NCI-H2081 (cell line): ENCODE results near the gene MICAL3.

Experiments
- DNase-seq, 2 experiments: peaks; one replicate each; lab custom pipeline; 2025; lab: John Stamatoyannopoulos, UW

MICAL3 gene

DNA sequence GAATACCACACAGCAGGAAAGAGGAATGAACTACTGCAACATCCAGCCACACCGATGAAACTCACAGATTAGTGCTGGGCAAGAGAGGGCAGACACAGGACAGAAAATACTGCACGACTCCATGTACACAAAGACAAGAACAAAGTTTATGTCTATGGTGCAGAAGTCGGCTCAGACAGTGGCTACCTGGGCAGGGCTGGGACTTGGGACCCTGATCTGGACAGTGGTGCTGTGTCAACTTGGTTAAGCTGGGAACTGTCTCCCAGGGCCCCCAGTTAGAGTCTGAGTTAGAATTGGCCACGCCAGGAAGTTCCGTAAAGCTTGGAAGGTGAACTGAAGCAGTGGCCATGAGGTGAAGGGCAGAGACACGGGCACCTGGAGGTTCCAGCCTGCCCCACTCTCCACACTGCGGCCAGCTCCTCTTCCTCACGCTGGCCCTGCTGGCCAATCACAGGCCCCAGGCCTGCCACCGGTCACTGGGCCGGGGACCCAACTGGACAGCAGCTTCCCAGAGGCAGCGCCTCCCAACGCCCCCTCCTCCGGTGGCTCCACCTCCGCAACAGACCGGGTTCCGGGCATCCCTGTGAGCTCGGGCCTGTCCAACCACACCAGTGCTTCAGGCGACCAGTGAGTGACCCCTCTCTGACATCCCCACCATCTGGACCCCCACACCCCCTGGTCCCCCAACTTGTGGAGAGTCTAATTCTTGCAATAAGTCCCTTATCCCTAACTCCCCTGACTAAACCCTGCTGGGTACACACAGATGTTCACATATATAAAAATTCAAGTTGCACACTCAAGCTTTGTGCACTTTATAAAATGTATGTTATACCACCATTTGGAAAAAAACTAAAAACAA, 93.7 kb downstream of the MICAL3 start:
- no peak for DNase-seq

DNA sequence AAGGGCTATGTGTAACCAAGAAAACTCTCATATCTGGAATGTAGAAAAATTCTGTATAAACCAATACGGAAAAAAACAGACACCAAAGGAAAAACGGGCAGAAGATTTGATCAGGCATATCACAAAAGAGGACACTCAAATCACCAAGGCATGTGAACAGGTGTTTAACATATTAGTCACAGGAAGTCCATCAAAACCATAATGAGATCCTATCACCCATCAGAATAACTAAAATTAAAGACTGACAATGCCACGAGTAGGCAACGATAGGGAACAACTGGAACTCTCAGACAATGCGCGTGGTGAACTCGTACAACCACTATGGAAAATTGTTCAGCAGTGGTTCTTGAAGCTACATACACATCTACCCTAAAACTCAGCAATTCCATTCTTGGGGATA, 94.5 kb downstream of the MICAL3 start:
- no peak for DNase-seq

DNA sequence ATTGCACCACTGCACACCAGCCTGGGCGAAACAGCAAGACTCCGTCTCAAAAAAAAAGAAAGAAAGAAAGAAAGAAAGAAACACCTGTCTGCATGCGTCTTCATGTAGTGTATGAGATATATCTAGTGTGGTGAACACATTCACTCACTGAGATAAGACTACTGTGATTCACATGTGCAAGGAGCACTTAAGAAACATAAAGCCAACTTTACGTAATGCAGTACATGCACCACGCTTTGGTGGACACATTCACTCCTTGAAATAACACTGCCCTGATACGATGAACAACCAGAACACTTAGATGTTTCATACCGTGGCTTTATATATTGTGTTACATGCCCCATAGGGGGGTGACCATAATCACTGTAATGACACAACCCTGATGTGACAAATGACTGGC, 96.0 kb downstream of the MICAL3 start:
- no peak for DNase-seq

DNA sequence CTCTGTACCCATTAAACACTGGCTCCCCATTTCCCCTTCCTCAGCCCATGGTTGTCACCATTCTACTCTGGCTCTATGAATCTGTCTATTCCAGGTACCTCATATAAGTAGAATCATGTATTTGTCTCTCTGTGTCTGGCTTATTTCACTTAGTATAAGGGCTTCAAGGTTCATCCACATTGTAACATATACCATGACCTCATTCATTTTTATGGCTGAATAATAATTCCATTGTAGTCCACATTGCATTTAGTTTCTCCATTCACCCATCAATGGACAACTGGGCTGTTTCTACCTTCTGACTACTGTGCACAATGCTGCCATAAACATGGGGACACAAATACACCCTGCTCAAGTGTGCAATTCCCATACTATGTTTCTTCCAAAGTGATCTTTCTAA, 97.3 kb downstream of the MICAL3 start:
- DNase-seq, result no peak

DNA sequence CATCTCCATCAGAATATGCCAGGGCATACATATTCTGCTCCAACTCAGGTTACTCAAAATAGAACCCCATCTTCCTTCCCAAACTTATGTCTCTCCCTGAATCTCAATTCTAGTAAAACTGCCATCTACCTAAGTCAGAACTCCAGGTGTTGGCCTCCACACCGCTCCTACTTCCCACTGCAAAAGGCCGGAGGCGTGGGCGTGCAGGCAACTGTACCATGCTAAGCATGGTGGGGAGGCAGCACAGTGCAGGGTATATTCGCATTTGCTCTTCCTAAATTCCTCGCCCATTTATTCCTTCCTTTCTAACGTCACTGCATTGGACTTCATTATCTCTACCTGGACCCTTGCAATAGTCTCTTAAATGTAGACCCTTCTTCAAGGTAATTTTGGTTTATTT, 97.8 kb downstream of the MICAL3 start:
- no peak for DNase-seq

DNA sequence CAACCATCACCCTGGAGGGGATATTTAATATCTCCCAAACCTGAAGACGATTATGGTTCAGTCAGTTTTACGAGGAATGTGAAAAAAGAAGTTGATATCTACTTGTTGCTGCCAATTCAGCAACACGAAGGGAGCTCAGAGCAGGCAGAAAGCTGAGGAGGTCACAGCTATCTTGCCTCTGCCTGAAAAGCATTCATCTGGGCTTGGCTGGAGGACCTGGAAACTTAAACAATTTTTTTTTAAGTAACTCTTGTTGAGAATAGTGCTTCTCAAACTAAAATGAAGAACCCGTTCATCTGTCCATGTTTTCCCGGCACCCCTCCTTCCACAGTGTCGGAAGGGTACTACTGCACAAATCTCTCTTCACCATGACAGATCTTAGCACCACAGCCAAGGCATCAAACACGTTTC, 98.9 kb downstream of the MICAL3 start:
- DNase-seq, result no peak

DNA sequence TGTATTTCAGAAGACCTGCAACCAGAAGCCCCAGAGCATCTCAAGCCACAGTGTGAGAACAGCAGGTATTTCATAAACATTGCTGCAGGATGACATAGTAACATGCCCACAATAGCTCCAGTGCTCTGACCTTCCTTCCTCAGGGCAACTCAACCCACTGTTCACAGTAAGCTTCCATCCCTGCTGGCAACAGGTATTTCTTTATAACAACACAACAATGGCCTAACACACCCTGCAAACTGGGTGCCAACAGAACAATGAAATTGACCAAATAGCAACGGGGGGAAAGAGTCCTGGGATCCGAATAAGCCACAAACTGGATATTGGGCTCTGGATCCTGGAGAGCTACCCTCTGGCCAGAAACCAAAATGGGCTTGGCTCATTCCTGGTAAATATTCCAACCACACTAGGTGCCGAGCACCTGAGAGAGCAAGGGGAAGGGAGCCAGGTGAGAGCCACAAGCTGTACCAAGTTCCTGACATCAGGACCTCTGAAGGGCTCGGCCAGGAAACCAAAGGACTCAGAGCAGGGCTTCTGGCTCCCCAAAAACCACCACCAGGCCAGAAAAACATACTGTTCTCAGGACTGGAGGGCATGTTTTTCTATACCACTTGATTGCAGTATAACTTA, 99.5 kb downstream of the MICAL3 start:
- no peak for DNase-seq

DNA sequence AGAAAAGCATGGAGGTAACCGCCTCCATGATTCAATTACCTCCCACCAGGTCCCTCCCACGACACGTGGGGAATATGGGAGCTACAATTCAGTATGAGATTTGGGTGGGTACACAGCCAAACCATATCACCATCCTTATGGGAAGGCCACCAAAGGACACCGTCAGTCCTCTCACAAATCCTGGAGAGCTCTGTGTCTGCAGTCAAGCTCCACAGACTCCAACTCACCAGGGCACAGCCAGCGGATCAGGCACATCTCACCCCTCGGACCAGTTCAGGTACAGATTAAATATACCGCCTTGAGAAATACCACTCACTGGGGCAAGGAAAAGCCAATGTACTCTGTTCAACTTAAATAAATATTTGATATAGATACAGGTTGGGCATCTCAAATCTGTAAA, 100.3 kb downstream of the MICAL3 start:
- no peak for DNase-seq

DNA sequence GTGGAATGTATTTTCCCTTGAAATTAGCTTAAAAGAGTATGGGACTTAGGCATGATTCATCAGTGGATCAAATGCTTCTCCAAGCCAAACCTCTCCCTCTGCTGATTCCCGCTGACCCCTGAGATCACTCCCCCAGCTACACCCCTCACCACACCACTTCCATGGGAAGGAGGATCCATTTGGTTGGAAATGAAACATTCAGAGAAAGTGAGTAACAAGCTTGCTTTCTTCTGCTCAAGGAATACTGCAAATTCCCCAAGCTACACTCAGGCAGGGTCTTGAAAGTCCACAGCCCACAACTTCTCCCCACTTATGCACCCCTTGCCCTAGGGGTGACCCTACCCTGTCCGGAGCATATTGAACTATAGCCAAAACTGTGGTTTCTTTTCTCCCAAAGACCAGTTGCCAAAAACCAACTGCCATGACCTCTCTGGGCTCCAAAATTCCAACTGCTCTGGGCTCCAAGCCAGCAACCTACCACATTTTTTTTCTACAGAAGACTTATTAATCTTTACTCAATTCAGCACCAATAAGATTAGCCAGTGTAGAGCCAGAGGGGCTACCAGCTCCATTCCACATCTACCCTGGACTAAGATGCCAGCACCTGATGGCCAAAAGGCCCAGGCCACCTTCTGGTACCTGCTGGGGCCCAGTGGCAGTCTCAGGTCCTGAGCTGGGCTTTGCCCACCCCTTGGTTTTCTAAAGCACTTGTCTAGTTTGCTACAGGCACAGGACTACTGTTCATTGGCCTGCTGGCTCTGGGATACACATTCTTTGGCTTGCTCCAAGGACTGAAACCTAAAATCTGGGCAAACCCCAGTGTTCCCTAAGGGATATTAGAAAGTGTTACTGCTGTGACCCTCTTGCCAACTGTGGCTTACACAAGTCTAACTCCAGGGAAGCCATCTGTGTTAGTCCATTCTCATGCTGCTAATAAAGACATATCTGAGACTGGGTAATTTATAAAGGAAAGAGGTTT, 101.1 kb downstream of the MICAL3 start:
- no peak for DNase-seq

DNA sequence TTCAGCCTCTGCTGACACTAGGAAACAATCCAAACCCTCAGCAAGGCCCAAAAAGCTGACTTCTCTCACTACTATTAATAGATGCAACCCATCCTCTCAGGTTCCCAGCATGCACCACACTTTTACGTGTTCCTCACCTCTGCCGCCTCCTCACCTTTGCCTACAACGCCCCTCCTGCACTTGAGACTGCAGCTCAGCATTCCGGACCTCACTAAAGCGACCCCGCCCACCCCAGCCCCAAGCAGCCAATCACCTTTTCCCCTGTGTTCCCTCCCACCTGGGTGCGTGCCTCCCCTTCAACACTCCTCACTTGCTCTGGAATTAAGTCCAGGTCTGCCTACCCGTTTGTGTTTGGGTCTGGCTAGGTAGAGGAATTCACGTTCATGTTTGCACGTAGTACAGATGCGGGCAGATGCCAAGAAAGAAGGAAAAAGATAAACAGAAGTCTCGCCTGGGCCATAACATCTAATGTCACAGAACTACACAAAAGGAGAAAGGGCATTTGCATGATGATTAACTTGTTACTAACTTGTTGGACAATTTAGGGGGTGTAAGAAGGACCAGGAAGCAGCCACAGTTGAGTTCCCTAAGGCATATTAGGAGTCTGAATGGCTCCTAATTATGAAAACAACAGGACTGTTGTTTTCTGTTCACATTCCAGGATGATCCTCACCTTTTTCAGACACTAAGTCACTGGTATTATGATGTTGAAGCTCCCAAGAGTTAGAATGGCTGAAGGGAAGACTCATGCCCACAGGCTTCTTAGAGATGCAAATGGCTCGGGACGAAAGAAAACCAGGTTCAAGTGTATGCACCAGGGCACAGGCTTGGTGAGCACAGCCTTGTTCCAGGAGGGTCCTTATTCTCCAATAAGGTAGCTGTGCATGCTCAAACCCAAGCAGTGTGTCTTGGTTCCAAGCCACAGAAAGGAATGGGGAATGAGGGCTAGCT, 102.2 kb downstream of the MICAL3 start:
- DNase-seq, result no peak

DNA sequence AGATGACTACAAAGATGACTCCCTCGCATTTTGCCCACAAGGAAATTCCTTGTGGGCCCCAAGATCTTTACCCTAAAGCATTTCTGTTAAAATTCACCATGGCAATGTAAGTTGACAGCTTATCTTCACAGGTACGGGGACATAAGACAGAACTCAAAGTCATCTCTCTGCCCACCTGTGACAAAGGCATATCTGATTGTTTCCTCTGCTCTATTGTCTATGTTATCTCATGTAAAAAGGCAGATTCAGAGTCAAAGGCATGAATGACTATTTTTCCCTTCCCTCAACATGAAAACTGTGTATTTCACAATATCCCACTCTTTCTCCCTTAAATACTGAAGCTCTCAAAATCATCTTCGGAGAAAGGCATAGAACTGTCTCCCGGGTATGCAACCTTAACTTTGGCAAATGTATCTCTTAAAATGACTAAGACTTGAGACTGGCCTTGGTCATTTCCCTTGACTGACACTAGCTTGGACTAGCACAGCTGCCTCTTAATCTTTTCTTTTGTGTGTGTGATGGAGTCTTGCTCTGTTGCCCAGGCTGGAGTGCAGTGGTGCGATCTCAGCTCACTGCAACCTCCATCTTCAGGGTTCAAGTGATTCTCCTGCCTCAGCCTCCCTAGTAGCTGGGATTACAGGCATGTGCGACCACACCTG, 103.2 kb downstream of the MICAL3 start:
- DNase-seq, result no peak

DNA sequence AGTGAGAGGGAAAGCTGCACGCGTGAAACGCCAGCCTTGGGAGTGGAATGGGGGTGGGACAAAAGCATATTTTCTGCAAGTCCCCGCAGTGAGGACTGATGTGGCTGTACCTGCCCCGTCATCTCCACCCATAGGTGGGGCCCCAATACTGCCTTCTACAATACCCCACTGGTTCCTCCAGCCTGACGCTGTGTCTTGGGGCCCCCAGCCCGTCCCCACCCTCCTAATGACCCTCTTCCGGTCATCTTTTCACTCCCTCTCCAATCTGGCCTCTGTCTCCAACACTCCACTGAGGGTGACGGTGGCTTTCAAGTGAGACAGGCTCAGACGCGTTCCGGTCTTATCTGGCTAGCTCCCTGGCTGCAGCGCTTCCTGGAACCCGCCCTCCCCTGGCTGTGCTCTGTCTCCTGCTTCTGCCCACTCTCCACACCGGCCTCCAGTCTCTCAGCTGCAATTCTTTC, 104.2 kb downstream of the MICAL3 start:
- DNase-seq, result no peak

DNA sequence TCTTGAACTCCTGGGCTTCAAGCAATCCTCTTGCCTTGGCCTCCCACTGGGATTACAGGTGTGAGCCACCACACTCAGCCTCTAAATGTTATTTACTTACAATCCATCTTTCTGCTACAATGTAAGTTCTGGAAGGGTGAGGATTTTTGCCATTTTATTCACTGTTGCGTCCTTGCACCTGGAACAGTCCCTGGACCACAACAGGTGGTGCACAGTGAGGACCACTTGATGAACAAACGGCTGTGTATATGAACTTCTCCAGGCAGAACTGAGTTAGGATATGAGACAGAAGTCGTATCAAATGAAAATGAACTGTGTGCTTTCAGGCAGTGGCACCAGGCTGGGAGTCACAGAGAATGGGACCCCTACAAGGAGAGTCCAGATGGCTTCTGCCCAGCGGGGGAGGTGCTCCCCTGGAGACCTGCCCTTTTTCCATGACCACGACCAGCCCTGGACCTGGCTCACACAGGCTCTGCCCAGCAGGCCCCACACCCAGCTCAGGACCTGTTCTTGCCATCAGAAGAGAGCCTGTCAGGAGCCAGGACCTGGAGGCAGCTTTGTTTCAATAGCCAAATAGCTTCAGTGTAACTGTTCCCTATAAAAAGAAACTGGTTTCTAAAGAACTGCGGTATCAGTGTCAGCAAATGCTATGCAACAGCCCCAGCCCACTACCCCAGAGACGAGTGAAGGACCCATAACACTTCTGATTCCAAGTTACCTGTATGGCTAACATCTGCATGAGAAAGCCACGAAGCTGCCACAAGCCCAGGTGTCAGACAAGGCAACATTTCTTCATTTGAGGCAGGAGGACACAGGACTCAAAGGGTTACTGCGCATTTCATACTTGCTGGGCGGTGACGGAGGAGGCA, 104.9 kb downstream of the MICAL3 start:
- no peak for DNase-seq

DNA sequence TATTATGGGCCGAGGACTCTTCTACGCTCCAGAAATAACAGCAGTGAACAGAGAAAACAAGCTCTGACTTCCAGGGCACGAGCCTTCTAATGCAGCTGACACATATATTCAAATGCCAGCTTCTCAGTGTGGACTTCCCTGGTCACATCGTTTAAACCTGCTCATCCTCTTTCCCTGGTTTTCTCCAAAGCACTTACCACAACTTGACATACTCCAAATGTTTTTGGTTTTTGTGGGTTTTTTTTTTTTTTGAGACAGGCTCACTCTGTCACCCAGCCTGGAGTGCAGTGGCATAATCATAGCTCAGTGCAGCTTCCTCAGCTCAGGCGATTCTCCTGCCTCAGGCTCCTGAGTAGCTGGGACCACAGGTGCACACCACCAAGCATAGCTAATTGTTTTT, 105.5 kb downstream of the MICAL3 start:
- no peak for DNase-seq

DNA sequence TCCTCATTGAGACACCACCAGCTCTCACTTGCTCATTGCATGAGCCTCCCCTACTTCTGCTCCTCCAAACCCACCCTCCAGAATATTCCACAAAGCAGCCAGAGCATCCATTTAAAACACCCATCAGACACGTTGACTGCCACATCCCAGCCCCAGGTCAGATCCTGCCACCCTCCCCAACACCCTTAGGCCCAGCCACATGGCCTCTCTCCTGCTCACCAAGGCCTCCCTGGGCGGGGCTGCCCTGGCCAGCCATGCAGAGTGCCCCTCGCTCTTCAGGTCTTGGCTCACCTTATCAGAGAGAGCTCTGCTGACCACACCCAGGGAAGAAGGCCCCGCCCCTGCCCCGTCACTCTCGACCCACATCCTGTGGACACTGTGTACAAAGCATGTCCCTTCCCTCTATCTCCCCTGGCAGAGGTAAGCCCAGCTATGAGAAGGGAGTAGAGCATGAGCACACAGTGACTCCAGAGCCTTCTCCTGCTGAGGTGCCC, 106.8 kb downstream of the MICAL3 start:
- DNase-seq, result no peak

DNA sequence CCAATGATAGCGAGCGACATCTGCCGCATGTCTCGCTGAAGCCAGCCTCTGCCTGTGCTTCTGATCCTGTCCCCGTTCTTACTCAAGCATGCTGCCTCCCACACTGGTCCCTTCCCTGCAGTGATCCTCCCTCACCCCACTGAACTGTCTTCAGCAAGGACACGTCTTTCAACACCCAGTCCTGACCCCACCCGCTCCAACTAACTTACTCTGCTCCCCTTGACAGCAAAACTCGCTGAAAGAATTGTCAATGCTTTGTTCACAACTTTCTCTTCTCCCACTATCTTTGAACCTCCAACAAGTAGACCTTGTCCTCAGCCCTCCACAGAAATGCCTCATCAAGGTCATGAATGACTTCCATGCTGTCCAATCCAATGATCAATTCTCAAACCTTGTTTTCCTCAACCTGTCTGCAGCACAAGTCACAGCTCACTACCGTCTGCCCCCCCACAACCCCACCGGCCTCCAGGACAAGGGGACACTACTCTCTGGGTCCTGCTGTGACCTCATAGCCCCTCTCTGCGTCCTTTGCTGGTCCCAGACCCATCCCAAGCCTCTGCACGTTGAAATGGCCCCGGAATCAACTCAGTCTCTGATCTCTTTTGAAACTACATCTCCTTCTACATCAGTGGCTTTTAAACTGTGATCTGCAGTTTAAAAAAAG, 108.0 kb downstream of the MICAL3 start:
- no peak for DNase-seq

DNA sequence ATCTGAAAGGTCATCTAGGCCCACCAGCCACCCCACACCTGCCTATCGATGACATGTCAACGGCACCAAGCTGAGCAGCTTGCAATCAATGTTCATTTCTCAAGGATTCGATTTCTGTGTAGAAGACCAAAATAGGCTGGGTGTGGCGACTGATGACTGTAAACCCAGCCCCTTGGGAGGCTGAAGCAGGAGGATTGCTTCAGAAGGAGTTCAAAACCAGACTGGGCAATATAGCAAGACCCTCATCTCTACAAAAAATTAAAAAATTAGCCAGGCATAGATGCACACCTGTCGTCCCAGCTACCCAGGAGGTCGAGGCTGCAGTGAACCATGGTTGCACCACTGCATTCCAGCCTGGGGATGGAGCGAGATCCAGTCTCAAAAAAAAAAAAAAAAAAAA, 108.7 kb downstream of the MICAL3 start:
- no peak for DNase-seq

DNA sequence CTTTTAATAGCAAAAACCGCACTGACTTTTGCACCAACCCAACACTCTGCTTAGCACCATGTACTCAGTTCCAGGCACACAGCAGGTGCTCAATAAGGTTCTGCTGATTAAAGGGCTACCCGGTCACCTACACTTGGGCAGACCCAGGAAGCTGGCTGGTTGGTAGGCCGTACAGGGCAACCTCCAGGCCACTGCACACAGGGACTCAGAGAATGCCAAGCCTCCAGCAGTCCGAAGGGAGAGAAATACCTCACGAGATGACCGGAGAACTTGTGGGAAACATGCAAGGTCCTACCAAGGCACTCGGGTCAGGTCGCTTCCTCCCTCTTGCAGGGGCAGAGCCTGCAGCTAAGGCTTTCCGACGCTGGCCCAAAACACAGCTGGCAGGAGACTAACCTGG, 109.2 kb downstream of the MICAL3 start:
- no peak for DNase-seq

DNA sequence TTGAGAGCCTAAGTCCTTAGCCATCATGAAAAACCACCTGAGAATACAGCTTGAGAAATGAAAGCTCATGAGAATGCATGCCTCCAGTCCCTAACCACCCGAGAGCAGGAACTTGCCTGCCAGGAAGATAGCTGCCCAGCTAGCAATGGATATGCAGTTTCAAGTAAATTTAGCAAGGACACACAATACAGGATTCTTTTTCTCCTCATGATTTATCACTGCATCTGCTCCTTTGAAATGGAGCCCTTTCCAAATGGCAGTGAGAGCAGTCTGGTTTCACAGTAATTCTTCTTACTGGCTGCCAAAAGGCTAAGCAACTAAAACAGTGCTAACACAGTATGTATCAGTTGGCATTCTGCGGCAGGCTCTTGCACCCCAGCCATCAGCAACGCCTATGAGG, 109.9 kb downstream of the MICAL3 start:
- no peak for DNase-seq
